GM23338 (cell line): ENCODE measurements around the gene RTEL1. TPM values are rescaled to one million over a fixed set of nuclear protein-coding genes. Genes with fewer than 3 reads are reported as not detected.

Experiments used
- ATAC-seq: fragments of 200-7000 bp; cut with Tn5 transposase; 3 replicates; pipeline ENCODE4 v1.9.1; 2020
- DNase-seq: peaks from one replicate; pipeline ENCODE4 v3.0.0-alpha.2; 2015; ENCODE audit warnings: low spot score
- H2AFZ ChIP-seq: fragments of 200-600 bp; sonication (generic); 2 replicates; pipeline ENCODE4 v1.8.0; 2016; ENCODE audit warnings: antibody characterized with exemption, mild to moderate bottlenecking, moderate library complexity
- H3F3A ChIP-seq: fragments of 200-600 bp; sonication (generic); replicated peaks from 2 replicates; pipeline ENCODE4 v1.8.0; 2017; ENCODE audit warnings: antibody characterized with exemption, mixed run types, low read depth
- H3K27ac ChIP-seq: fragments of 200-600 bp; sonication (generic); 2 replicates; pipeline ENCODE4 v1.6.1; 2016; ENCODE audit warnings: low read depth
- H3K27me3 ChIP-seq: fragments of 200-600 bp; sonication (generic); 2 replicates; pipeline ENCODE4 v1.8.0; 2016; ENCODE audit warnings: mild to moderate bottlenecking, mixed run types, moderate library complexity; ENCODE audit not compliant: insufficient read depth
- H3K36me3 ChIP-seq: fragments of 200-600 bp; sonication (generic); 2 replicates; pipeline ENCODE4 v1.8.0; 2016; ENCODE audit warnings: mild to moderate bottlenecking; ENCODE audit not compliant: insufficient read depth
- H3K4me1 ChIP-seq: fragments of 200-600 bp; sonication (generic); 2 replicates; pipeline ENCODE4 v1.8.0; 2016; ENCODE audit warnings: mild to moderate bottlenecking, moderate library complexity; ENCODE audit not compliant: insufficient read depth
- H3K4me2 ChIP-seq: fragments of 200-600 bp; sonication (generic); 2 replicates; pipeline ENCODE4 v1.7.1; 2017; ENCODE audit warnings: mixed run types
- H3K4me3 ChIP-seq: fragments of 200-600 bp; sonication (generic); 2 replicates; pipeline ENCODE4 v1.6.1; 2016; ENCODE audit warnings: mixed run types
- H3K79me2 ChIP-seq: fragments of 200-600 bp; sonication (generic); replicated peaks from 2 replicates; pipeline ENCODE4 v1.8.0; 2017; ENCODE audit warnings: mild to moderate bottlenecking; ENCODE audit not compliant: insufficient read depth
- H3K9me2 ChIP-seq: fragments of 200-600 bp; sonication (generic); 2 replicates; pipeline ENCODE4 v1.8.0; 2017; ENCODE audit not compliant: insufficient read depth
- H4K20me1 ChIP-seq: fragments of 200-600 bp; sonication (generic); replicated peaks from 2 replicates; pipeline ENCODE4 v1.8.0; 2017; ENCODE audit warnings: mild to moderate bottlenecking; ENCODE audit not compliant: insufficient read depth
- H3K27ac Mint-ChIP-seq: 2 replicates; pipeline ENCODE4 v1.8.0; 2020; ENCODE audit warnings: inconsistent platforms, mild to moderate bottlenecking, moderate library complexity, mixed read lengths
- H3K27me3 Mint-ChIP-seq: 3 replicates; pipeline ENCODE4 v1.8.0; 2022; ENCODE audit warnings: low read depth, mild to moderate bottlenecking, moderate library complexity, mixed read lengths, inconsistent platforms; ENCODE audit not compliant: insufficient read depth, poor library complexity
- H3K36me3 Mint-ChIP-seq: 3 replicates; pipeline ENCODE4 v1.8.0; 2021; ENCODE audit warnings: low read depth, mild to moderate bottlenecking, inconsistent platforms, moderate library complexity, mixed read lengths
- H3K4me1 Mint-ChIP-seq: 3 replicates; pipeline ENCODE4 v1.8.0; 2020; ENCODE audit warnings: mild to moderate bottlenecking, inconsistent platforms, mixed read lengths
- H3K4me3 Mint-ChIP-seq: 3 replicates; pipeline ENCODE4 v1.8.0; 2021; ENCODE audit warnings: moderate library complexity, mild to moderate bottlenecking, inconsistent platforms, mixed read lengths
- H3K9me3 Mint-ChIP-seq: 3 replicates; pipeline ENCODE4 v1.8.0; 2020; ENCODE audit warnings: moderate library complexity, mild to moderate bottlenecking, inconsistent platforms, mixed read lengths
- CREB1 ChIP-seq: fragments of 250-450 bp; sonication (Bioruptor Pico); IDR thresholded peaks from 2 replicates; pipeline ENCODE4 v1.5.0; 2020; ENCODE audit warnings: low read depth, mild to moderate bottlenecking, moderate library complexity
- EZH2 ChIP-seq: fragments of 200-600 bp; sonication (generic); IDR thresholded peaks from one replicate; pipeline ENCODE4 v1.8.0; 2017; ENCODE audit warnings: antibody characterized with exemption, mild to moderate bottlenecking, low read depth; ENCODE audit not compliant: unreplicated experiment
- JUNB ChIP-seq: IDR thresholded peaks from one replicate; pipeline ENCODE4 v1.6.1; 2016; ENCODE audit warnings: antibody characterized with exemption; ENCODE audit not compliant: unreplicated experiment
- NANOG ChIP-seq: IDR thresholded peaks from 2 replicates; pipeline ENCODE4 v1.6.1; 2016; ENCODE audit warnings: antibody characterized with exemption, borderline replicate concordance
- POLR2AphosphoS5 ChIP-seq: IDR thresholded peaks from 2 replicates; pipeline ENCODE4 v1.6.1; 2016; ENCODE audit warnings: antibody characterized with exemption, low read depth
- REST ChIP-seq: IDR thresholded peaks from one replicate; pipeline ENCODE4 v1.6.1; 2018; ENCODE audit warnings: antibody characterized with exemption; ENCODE audit not compliant: unreplicated experiment
- STAT1 ChIP-seq: IDR thresholded peaks from one replicate; pipeline ENCODE4 v1.6.1; 2016; ENCODE audit warnings: antibody characterized with exemption; ENCODE audit not compliant: unreplicated experiment
- ZNF331 ChIP-seq: fragments of 250-450 bp; sonication (Bioruptor Pico); IDR thresholded peaks from 2 replicates; pipeline ENCODE4 v1.5.0; 2020; ENCODE audit warnings: low read depth, mild to moderate bottlenecking, moderate library complexity
- ZNF462 ChIP-seq: fragments of 250-450 bp; sonication (Bioruptor Pico); IDR thresholded peaks from 2 replicates; pipeline ENCODE4 v1.5.0; 2020; ENCODE audit warnings: mild to moderate bottlenecking, moderate library complexity
- polyA plus RNA-seq: library from polyadenylated mRNA; unstranded; fragments of >200 nt; fragmentation: Nextera tagmentation; extraction: Ambion mirVana; gene quantifications from 2 replicates; pipeline ENCODE4 v1.2.1, GENCODE V29; 2016
- total RNA-seq: library from RNA; depleted of rRNA; stranded (reverse); fragments of >200 nt; shearing (Covaris generic); gene quantifications from 2 replicates; pipeline ENCODE4 v1.2.3, GENCODE V29; 2014
- TF ChIP-seq, protein P1 (sequence below): IDR thresholded peaks from 2 replicates; pipeline ENCODE4 v1.6.1; 2016; ENCODE audit warnings: antibody characterized with exemption

Gene RTEL1
- total and polyA plus RNA-seq, 2 experiments from 2014 or later = 14.2 to 34.5 TPM

GRCh38 chr20:63678667-63679465 is 20.8 kb downstream of the RTEL1 start:
- Mint-ChIP-seq H3K27ac (no peak overlapping the region), H3K27me3 (peaks cover 6% of the 10 kb centered on the region), H3K9me3 (no peaks in the 10 kb centered on the region), H3K4me1 (no peaks in the 10 kb centered on the region), H3K36me3 (peaks cover 20% of the 10 kb centered on the region), H3K4me3 (no peak overlapping the region)
- TF ChIP-seq STAT1 = no peak
- no peak for TF ChIP-seq JUNB
- TF ChIP-seq ZNF331 (CRISPR knock-in tag) = no peak
- H3K27me3 ChIP-seq = no peaks in the 10 kb centered on the region
- H3K4me1 ChIP-seq = no peaks in the 10 kb centered on the region
- H3K9me2 ChIP-seq = no peaks in the 10 kb centered on the region
- no peaks in the 10 kb centered on the region for H4K20me1 ChIP-seq
- no peak overlapping the region for H3K4me2 ChIP-seq
- H3K79me2 ChIP-seq = no peaks in the 10 kb centered on the region
- no peak for DNase-seq
- no peaks in the 10 kb centered on the region for H3F3A ChIP-seq
- no peak overlapping the region for H3K27ac ChIP-seq
- no peaks in the 10 kb centered on the region for H3K36me3 ChIP-seq
- no peak overlapping the region for H2AFZ ChIP-seq
- no peak for ATAC-seq
- H3K4me3 ChIP-seq = no peak overlapping the region

- Histone ChIP-seq H3K79me2 (no peaks in the 10 kb centered on the region), H3K27ac (no peak overlapping the region), H3K27me3 (no peaks in the 10 kb centered on the region), H4K20me1 (no peaks in the 10 kb centered on the region), H2AFZ (no peak overlapping the region), H3K4me3 (no peak overlapping the region), H3K4me1 (no peaks in the 10 kb centered on the region), H3F3A (no peaks in the 10 kb centered on the region), H3K9me2 (no peaks in the 10 kb centered on the region), H3K4me2 (no peak overlapping the region), H3K36me3 (no peaks in the 10 kb centered on the region)
- no peak overlapping the region for H3K4me3 Mint-ChIP-seq
- peaks cover 20% of the 10 kb centered on the region for H3K36me3 Mint-ChIP-seq
- ATAC-seq = no peak
- DNase-seq = no peak
- no peak overlapping the region; the same call in 1 of the 2 replicates for H3K27ac Mint-ChIP-seq
- H3K9me3 Mint-ChIP-seq = no peaks in the 10 kb centered on the region
- H3K27me3 Mint-ChIP-seq = peaks cover 8% of the 10 kb centered on the region
- H3K4me1 Mint-ChIP-seq = no peaks in the 10 kb centered on the region
- no peak for TF ChIP-seq POLR2AphosphoS5
- no peak for TF ChIP-seq ZNF331 (CRISPR knock-in tag)
- TF ChIP-seq ZNF462 (CRISPR knock-in tag) = no peak
- TF ChIP-seq, protein P1, sequence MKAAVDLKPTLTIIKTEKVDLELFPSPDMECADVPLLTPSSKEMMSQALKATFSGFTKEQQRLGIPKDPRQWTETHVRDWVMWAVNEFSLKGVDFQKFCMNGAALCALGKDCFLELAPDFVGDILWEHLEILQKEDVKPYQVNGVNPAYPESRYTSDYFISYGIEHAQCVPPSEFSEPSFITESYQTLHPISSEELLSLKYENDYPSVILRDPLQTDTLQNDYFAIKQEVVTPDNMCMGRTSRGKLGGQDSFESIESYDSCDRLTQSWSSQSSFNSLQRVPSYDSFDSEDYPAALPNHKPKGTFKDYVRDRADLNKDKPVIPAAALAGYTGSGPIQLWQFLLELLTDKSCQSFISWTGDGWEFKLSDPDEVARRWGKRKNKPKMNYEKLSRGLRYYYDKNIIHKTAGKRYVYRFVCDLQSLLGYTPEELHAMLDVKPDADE = no peak
- no peak for TF ChIP-seq NANOG
- TF ChIP-seq REST = no peak
- no peak for TF ChIP-seq STAT1
- no peak for TF ChIP-seq CREB1 (CRISPR knock-in tag)
- no peak for TF ChIP-seq EZH2
Measured at GRCh38 chr20:63679799-63680305, 21.7 kb downstream of the RTEL1 start.
